GM12878 (cell line): ENCODE measurements around the gene CBFA2T3. TPM values are rescaled to one million over a fixed set of nuclear protein-coding genes. Genes with fewer than 3 reads are reported as not detected.

Experiments
- ATAC-seq: fragments of 200-7000 bp; cut with Tn5 transposase; 3 replicates; pipeline ENCODE4 v1.9.1; 2020; ENCODE audit warnings: mild to moderate bottlenecking, moderate library complexity
- BruUV-seq: library from RNA; stranded (reverse); fragments of 400-500 nt; replicated peaks from 2 replicates; lab custom pipeline; 2021; lab: Mats Ljungman, UMichigan
- CTCF ChIA-PET: fragments of 300-600 bp; sonication (Branson Sonifier 250); formaldehyde crosslinking; extraction: SDS; loops from one replicate; lab custom pipeline; 2021; ENCODE audit warnings: inconsistent platforms; lab: Yijun Ruan, JAX
- POLR2A ChIA-PET: fragments of 350-600 bp; formaldehyde crosslinking; extraction: SDS; loops from one replicate; lab custom pipeline; 2021; ENCODE audit warnings: inconsistent platforms; lab: Charles Lee
- RAD21 ChIA-PET: fragments of 300-600 bp; sonication (Branson Sonifier 250); formaldehyde crosslinking; loops from one replicate; lab custom pipeline; 2023; ENCODE audit warnings: antibody characterized with exemption; ENCODE audit not compliant: unreplicated experiment; lab: Charles Lee
- SMC1A ChIA-PET: fragments of 300-600 bp; sonication (Branson Sonifier 250); formaldehyde crosslinking; loops from one replicate; lab custom pipeline; 2023; ENCODE audit not compliant: unreplicated experiment, uncharacterized antibody; lab: Charles Lee
- DNase-seq: peaks from one replicate; pipeline ENCODE4 v3.0.0-alpha.2; 2011; ENCODE audit warnings: low read depth, low spot score
- FAIRE-seq: peaks from 3 replicates; lab custom pipeline; 2011; peaks lifted over from hg19 to GRCh38; lab: Jason Lieb, UNC
- H2AFZ ChIP-seq: 2 replicates; pipeline ENCODE4 v1.6.0; 2011; ENCODE audit warnings: low read depth, low read length, control low read depth; ENCODE audit not compliant: control insufficient read depth
- H3K27ac ChIP-seq: 2 replicates; pipeline ENCODE4 v1.5.1; 2011; ENCODE audit warnings: control low read depth; ENCODE audit not compliant: control insufficient read depth, insufficient read depth
- H3K27me3 ChIP-seq, 2 experiments: replicated peaks in 1 of 2; 2 replicates each; pipeline versions ENCODE4 v1.6.0 to v1.6.1; 2011; ENCODE audit warnings: low read length in 1 of 2; ENCODE audit not compliant: control insufficient read depth in 2 of 2, insufficient read depth in 2 of 2
- H3K36me3 ChIP-seq, 2 experiments: 2 replicates each; pipeline ENCODE4 v1.5.1; 2011; ENCODE audit warnings: low read length in 1 of 2; ENCODE audit not compliant: control insufficient read depth in 2 of 2, insufficient read depth in 2 of 2
- H3K4me1 ChIP-seq: 2 replicates; pipeline ENCODE4 v1.6.1; 2011; ENCODE audit warnings: mild to moderate bottlenecking, low read length, moderate library complexity, mixed read lengths; ENCODE audit not compliant: control insufficient read depth, insufficient read depth
- H3K4me2 ChIP-seq: 2 replicates; pipeline ENCODE4 v1.6.0; 2011; ENCODE audit warnings: control low read depth; ENCODE audit not compliant: control insufficient read depth, insufficient read depth
- H3K4me3 ChIP-seq: fragments of 200-600 bp; sonication (generic); 2 replicates; pipeline ENCODE4 v1.5.1; 2016
- H3K79me2 ChIP-seq: 2 replicates; pipeline ENCODE4 v1.6.0; 2011; ENCODE audit warnings: low read length; ENCODE audit not compliant: control insufficient read depth, insufficient read depth
- H3K9ac ChIP-seq: 2 replicates; pipeline ENCODE4 v1.8.0; 2011; ENCODE audit warnings: low read length, control low read depth, mixed read lengths; ENCODE audit not compliant: control insufficient read depth, insufficient read depth
- H3K9me3 ChIP-seq: replicated peaks from 3 replicates; pipeline ENCODE4 v1.5.1; 2011; ENCODE audit warnings: mild to moderate bottlenecking, low read length; ENCODE audit not compliant: control insufficient read depth, insufficient read depth
- H4K20me1 ChIP-seq: 2 replicates; pipeline ENCODE4 v1.6.0; 2011; ENCODE audit not compliant: control insufficient read depth, insufficient read depth
- GABPA ChIP-seq: IDR thresholded peaks from 2 replicates; pipeline ENCODE4 v1.6.1; 2014; ENCODE audit warnings: antibody characterized with exemption, low read depth, mild to moderate bottlenecking, inconsistent platforms
- JUNB ChIP-seq: IDR thresholded peaks from 2 replicates; pipeline ENCODE4 v1.6.1; 2016; ENCODE audit warnings: antibody characterized with exemption, mild to moderate bottlenecking
- MYC ChIP-seq: IDR thresholded peaks from 2 replicates; pipeline ENCODE4 v1.6.1; 2011; ENCODE audit warnings: mild to moderate bottlenecking, low read length, moderate library complexity, inconsistent platforms; ENCODE audit not compliant: insufficient read depth, insufficient replicate concordance, insufficient read length, severe bottlenecking
- NFXL1 ChIP-seq: fragments of 450-650 bp; IDR thresholded peaks from 2 replicates; pipeline ENCODE4 v1.6.1; 2017; ENCODE audit warnings: antibody characterized with exemption, mild to moderate bottlenecking, borderline replicate concordance
- NKRF ChIP-seq: fragments of 450-650 bp; conservative IDR thresholded peaks from 2 replicates; pipeline ENCODE4 v1.6.1; 2017; ENCODE audit warnings: mild to moderate bottlenecking, moderate library complexity
- RB1 ChIP-seq: fragments of 450-650 bp; formaldehyde crosslinking; IDR thresholded peaks from 2 replicates; pipeline ENCODE4 v1.6.1; 2017; ENCODE audit warnings: mild to moderate bottlenecking, borderline replicate concordance
- STAT3 ChIP-seq: IDR thresholded peaks from 2 replicates; pipeline ENCODE4 v1.6.1; 2011; ENCODE audit warnings: low read depth, low read length, improper control_type of control experiment
- WGBS: methylation state at CpG from one replicate; pipeline ENCODE4 v1.1.6; 2016; ENCODE audit warnings: low lambda C conversion rate; ENCODE audit not compliant: insufficient replicate concordance, insufficient coverage; ENCODE audit errors: missing lambda C conversion rate; 5-methylcytosine and 5-hydroxymethylcytosine counted together
- in situ Hi-C: fragments of 300-500 bp; cut with MboI; formaldehyde crosslinking; loops from 9 replicates; pipeline ENCODE4 v1.14.3; 2018; ENCODE audit warnings: mixed read lengths
- intact Hi-C: fragments of 100-400 bp; cut with micrococcal nuclease; formaldehyde crosslinking; loops from one replicate; pipeline ENCODE4 v1.14.2; 2022; ENCODE audit not compliant: unreplicated experiment
- polyA plus RNA-seq, 11 experiments: library from polyadenylated mRNA; depleted of rRNA in 4 of 11; unstranded in 6 of 11; stranded (reverse) in 5 of 11; fragments of >200 nt; fragmentation: Nextera tagmentation in 4 of 11; fragmentation: Illumina TruSeq in 1 of 11; extraction: Ambion mirVana in 4 of 11; extraction: Trizol in 1 of 11; gene quantifications; 1 replicate in 1 of 11; 2 replicates in 10 of 11; pipeline versions ENCODE4 v1.2.1 to v1.2.3, GENCODE V29; 2011 to 2016; ENCODE audit warnings: inconsistent platforms in 2 of 11, missing spikeins in 2 of 11, low read depth in 1 of 11
- total RNA-seq, 4 experiments: library from RNA; depleted of rRNA in 3 of 4; stranded (reverse); fragments of >200 nt in 3 of 4; fragmentation: Illumina TruSeq in 1 of 4; extraction: Trizol in 1 of 4; gene quantifications; 2 replicates each; pipeline versions ENCODE4 v1.2.1 to v1.2.3, GENCODE V29; 2013 to 2021

The CBFA2T3 gene
- total and polyA plus RNA-seq, 10 of the 15 experiments (the other 5 are each of a cell fraction or from before 2014, with no cell fraction given), result 0.69 to 42.6 (median 4.5) TPM

DNA sequence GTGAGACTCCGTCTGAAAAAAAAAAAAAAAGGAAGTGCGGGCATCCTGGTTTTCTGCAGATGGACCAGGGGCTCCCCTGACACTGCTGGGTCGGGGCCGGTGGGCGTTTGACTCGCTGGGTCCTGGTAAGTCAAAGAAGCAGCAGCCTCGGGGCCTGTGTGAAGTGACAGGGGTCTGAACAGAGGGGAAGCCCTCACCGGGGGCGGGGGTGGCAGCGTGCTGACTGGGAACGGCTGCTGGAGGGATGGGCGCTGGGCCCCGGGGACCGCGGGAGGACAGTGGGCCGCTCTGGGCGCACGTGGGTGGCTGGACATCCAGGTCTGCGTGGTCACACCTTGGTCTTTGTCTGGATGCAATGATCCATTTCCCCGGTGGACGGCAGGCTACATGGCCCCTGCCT is 128.4 kb downstream of the CBFA2T3 start:
- no peaks in the 10 kb centered on the region for H4K20me1 ChIP-seq
- TF ChIP-seq RB1 (no peak), STAT3 (no peak), NKRF (no peak), JUNB (no peak), GABPA (no peak), NFXL1 (no peak), MYC (no peak)
- TF ChIP-seq, all 136 proteins: peak for 0
- Histone ChIP-seq H3K27me3 (no peaks in the 10 kb centered on the region), H3K79me2 (no peaks in the 10 kb centered on the region), H3K27ac (no peak overlapping the region), H3K36me3 (no peaks in the 10 kb centered on the region), H3K9ac (no peak overlapping the region), H3K4me1 (no peaks in the 10 kb centered on the region), H3K4me2 (no peak overlapping the region), H2AFZ (no peak overlapping the region), H3K4me3 (no peak overlapping the region), H3K9me3 (no peaks in the 10 kb centered on the region)
- WGBS, result 82% methylated on average over 14 of the region's 21 CpGs
- CTCF ChIA-PET, result no interaction called here
- ATAC-seq, result no peak
- BruUV-seq, result no TSS peak
- POLR2A ChIA-PET, result no interaction called here
- in situ Hi-C loops, result no loop called here
- no peak for DNase-seq
- RAD21 ChIA-PET, result no interaction called here
- intact Hi-C loops, result no loop called here
- FAIRE-seq, result no peak
- SMC1A ChIA-PET, result no interaction called here
